ENCODE results near the gene DACT2. TPM values are rescaled to one million over a fixed set of nuclear protein-coding genes. Genes with fewer than 3 reads are reported as not detected.

Gene DACT2
- total and polyA plus RNA-seq, 4 donors = 0.25 to 2.8 (median 0.88) TPM

GRCh38 chr6:168276576-168277273 lies 42.9 kb downstream of the DACT2 start:
- 96% methylated on average over 32 of the region's 32 CpGs for WGBS
- no peak overlapping the region for H3K27ac ChIP-seq (ENCODE audit: low read depth in 1 of 2, low read length in 2 of 2)
- no peaks in the 10 kb centered on the region for H3K27me3 ChIP-seq (ENCODE audit: control insufficient read depth in 4 of 4, insufficient read depth in 4 of 4, low read length in 3 of 4)
- H3K9ac ChIP-seq (ENCODE audit: low read depth in 1 of 2, low read length in 2 of 2) = no peak overlapping the region
- peaks cover 13 to 42% (median 35%) of the 10 kb centered on the region in 4 donors for H3K4me1 ChIP-seq (ENCODE audit: control insufficient read depth in 4 of 4, insufficient read depth in 4 of 4, low read length in 3 of 4)
- no peaks in the 10 kb centered on the region for H3K9me3 ChIP-seq (ENCODE audit: control insufficient read depth in 4 of 4, low read length in 3 of 4)
- H3K36me3 ChIP-seq (ENCODE audit: control insufficient read depth in 4 of 4, insufficient read depth in 3 of 4, low read depth in 1 of 4, low read length in 3 of 4) = no peaks in the 10 kb centered on the region
- TF ChIP-seq HNF4G (IDR thresholded peaks at IDR 0.05) = no peak
- no peak for TF ChIP-seq YY1 (IDR thresholded peaks at IDR 0.05)
- TF ChIP-seq, protein P1, sequence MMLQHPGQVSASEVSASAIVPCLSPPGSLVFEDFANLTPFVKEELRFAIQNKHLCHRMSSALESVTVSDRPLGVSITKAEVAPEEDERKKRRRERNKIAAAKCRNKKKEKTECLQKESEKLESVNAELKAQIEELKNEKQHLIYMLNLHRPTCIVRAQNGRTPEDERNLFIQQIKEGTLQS (IDR thresholded peaks at IDR 0.05) = no peak
- no peak for TF ChIP-seq CTCF (IDR thresholded peaks at IDR 0.05; ENCODE audit: low read depth, low read length, missing input control)
- no peak for TF ChIP-seq EGR1 (IDR thresholded peaks at IDR 0.05; ENCODE audit: low read depth in 2 of 2)
- TF ChIP-seq FOXA2 (IDR thresholded peaks at IDR 0.05) = no peak
- TF ChIP-seq REST (IDR thresholded peaks at IDR 0.05) = no peak
- no peak for TF ChIP-seq RXRA (IDR thresholded peaks at IDR 0.05)
- no peak for TF ChIP-seq FOXA1 (IDR thresholded peaks at IDR 0.05)
- TF ChIP-seq JUND (IDR thresholded peaks at IDR 0.05) = no peak
- no peak for TF ChIP-seq NR2F2 (IDR thresholded peaks at IDR 0.05)
- no peak for TF ChIP-seq GABPA (IDR thresholded peaks at IDR 0.05 in 1 of 2, conservative IDR thresholded peaks at IDR 0.05 in 1 of 2)
- DNase-seq (ENCODE audit: low spot score) = no peak
- H3K4me3 ChIP-seq (ENCODE audit: low read depth in 1 of 3, low read length in 3 of 3) = no peak overlapping the region

GRCh38 chr6:168275168-168275567 lies 44.4 kb downstream of the DACT2 start:
- Histone ChIP-seq H3K4me1 (ENCODE audit: control insufficient read depth in 4 of 4, insufficient read depth in 4 of 4, low read length in 3 of 4) (peaks cover 16 to 55% (median 41%) of the 10 kb centered on the region in 4 donors), H3K9me3 (ENCODE audit: control insufficient read depth in 4 of 4, low read length in 3 of 4) (no peaks in the 10 kb centered on the region), H3K27ac (ENCODE audit: low read depth in 1 of 2, low read length in 2 of 2) (no peak overlapping the region), H3K9ac (ENCODE audit: low read depth in 1 of 2, low read length in 2 of 2) (no peak overlapping the region), H3K27me3 (ENCODE audit: control insufficient read depth in 4 of 4, insufficient read depth in 4 of 4, low read length in 3 of 4) (no peaks in the 10 kb centered on the region), H3K36me3 (ENCODE audit: control insufficient read depth in 4 of 4, insufficient read depth in 3 of 4, low read depth in 1 of 4, low read length in 3 of 4) (no peaks in the 10 kb centered on the region), H3K4me3 (ENCODE audit: low read depth in 1 of 3, low read length in 3 of 3) (no peak overlapping the region)
- WGBS = 76% methylated on average over 12 of the region's 12 CpGs
- TF ChIP-seq HNF4A (conservative IDR thresholded peaks at IDR 0.05) (no peak), ZBTB33 (IDR thresholded peaks at IDR 0.05) (no peak), RXRA (IDR thresholded peaks at IDR 0.05) (no peak)
- TF ChIP-seq, protein P1 (IDR thresholded peaks at IDR 0.05) = no peak
- DNase-seq (ENCODE audit: low spot score) = no peak

Data from liver (tissue), 9 donors.